H1 (cell line): Measurements from ENCODE around the gene UNC13D.

Source experiments
- CHD2 ChIP-seq: IDR thresholded peaks from 2 replicates; pipeline ENCODE4 v1.6.1; 2012; ENCODE audit warnings: low read length, improper control_type of control experiment
- TF ChIP-seq, protein P1 (sequence below), 3 experiments: IDR thresholded peaks; 1 replicate in 2 of 3; 2 replicates in 1 of 3; pipeline versions ENCODE4 v1.5.1 to v1.6.1; 2011; ENCODE audit warnings: low read length in 3 of 3, mild to moderate bottlenecking in 3 of 3, inconsistent platforms in 2 of 3, low read depth in 1 of 3, moderate library complexity in 1 of 3; ENCODE audit not compliant: insufficient read depth in 1 of 3; ENCODE audit errors: control extremely low read depth in 1 of 3

DNA sequence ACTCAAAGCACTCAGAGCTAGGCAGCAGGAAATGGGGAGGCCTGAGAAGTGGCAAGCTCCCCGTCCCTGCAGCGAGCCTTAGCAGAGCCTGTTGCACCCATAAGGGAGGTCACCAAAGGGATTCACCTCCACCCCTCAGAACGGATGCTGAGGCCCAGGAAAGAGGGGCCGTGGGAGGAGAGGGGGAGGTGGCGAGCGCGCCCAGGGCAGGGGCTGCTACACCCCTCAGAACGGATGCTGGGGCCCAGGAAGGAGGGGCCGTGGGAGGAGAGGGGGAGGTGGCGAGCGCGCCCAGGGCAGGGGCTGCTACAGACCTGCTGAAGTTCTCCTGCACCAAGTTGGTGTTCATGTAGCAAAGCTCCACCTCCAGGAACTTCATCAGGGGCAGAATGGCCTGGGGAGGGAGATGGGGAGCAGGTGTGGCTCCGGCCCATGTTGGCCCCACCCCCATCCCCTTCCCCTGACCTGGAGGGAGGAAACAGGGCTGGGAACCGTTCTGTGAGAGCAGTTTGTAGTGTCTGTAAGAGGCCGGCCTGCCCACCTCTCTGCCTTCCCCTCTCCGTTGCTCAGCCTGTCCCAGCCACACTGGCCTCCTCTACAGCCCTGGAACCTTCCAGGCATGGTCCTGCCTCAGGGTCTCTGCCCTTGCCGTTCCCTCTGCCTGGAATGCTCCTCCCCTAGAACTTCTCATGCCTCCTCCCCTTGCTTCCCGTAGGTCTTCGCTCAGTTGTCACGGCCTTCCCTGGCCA is 11.4 kb downstream of the UNC13D start:
- TF ChIP-seq, protein P1, sequence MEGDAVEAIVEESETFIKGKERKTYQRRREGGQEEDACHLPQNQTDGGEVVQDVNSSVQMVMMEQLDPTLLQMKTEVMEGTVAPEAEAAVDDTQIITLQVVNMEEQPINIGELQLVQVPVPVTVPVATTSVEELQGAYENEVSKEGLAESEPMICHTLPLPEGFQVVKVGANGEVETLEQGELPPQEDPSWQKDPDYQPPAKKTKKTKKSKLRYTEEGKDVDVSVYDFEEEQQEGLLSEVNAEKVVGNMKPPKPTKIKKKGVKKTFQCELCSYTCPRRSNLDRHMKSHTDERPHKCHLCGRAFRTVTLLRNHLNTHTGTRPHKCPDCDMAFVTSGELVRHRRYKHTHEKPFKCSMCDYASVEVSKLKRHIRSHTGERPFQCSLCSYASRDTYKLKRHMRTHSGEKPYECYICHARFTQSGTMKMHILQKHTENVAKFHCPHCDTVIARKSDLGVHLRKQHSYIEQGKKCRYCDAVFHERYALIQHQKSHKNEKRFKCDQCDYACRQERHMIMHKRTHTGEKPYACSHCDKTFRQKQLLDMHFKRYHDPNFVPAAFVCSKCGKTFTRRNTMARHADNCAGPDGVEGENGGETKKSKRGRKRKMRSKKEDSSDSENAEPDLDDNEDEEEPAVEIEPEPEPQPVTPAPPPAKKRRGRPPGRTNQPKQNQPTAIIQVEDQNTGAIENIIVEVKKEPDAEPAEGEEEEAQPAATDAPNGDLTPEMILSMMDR (IDR thresholded peaks at IDR 0.05; ENCODE audit: control extremely low read depth in 1 of 3, insufficient read depth in 1 of 3, low read depth in 1 of 3, low read length in 3 of 3), result no peak
- no peak for TF ChIP-seq CHD2
